Liver (tissue), 9 donors: ENCODE measurements around the gene BRSK1. TPM values are rescaled to one million over a fixed set of nuclear protein-coding genes. Genes with fewer than 3 reads are reported as not detected.

Experiments
- DNase-seq: peaks from one replicate; pipeline ENCODE4 v3.0.0-alpha.2; 2017; ENCODE audit warnings: low spot score
- H3K27ac ChIP-seq, 2 donors: one replicate each; pipeline ENCODE4 v1.7.0; 2013; ENCODE audit warnings: inconsistent platforms in 2 of 2, low read length in 2 of 2, control low read depth in 1 of 2, low read depth in 1 of 2, mild to moderate bottlenecking in 1 of 2
- H3K27me3 ChIP-seq, 4 donors: one replicate each; pipeline versions ENCODE4 v1.6.1 to v1.7.0; 2013; ENCODE audit warnings: low read length in 3 of 4, inconsistent platforms in 1 of 4, mild to moderate bottlenecking in 1 of 4, moderate library complexity in 1 of 4; ENCODE audit not compliant: control insufficient read depth in 4 of 4, insufficient read depth in 4 of 4
- H3K36me3 ChIP-seq, 4 donors: one replicate each; pipeline versions ENCODE4 v1.6.1 to v1.7.0; 2013; ENCODE audit warnings: low read length in 3 of 4, mild to moderate bottlenecking in 3 of 4, low read depth in 1 of 4, moderate library complexity in 1 of 4; ENCODE audit not compliant: control insufficient read depth in 4 of 4, insufficient read depth in 3 of 4
- H3K4me1 ChIP-seq, 4 donors: one replicate each; pipeline versions ENCODE4 v1.6.1 to v1.7.0; 2013; ENCODE audit warnings: low read length in 3 of 4, mild to moderate bottlenecking in 3 of 4, moderate library complexity in 1 of 4; ENCODE audit not compliant: control insufficient read depth in 4 of 4, insufficient read depth in 4 of 4
- H3K4me3 ChIP-seq, 3 donors: one replicate each; pipeline versions ENCODE4 v1.6.1 to v1.7.0; 2013; ENCODE audit warnings: low read length in 3 of 3, control low read depth in 1 of 3, low read depth in 1 of 3, mild to moderate bottlenecking in 1 of 3
- H3K9ac ChIP-seq, 2 donors: one replicate each; pipeline ENCODE4 v1.7.0; 2013; ENCODE audit warnings: low read length in 2 of 2, mild to moderate bottlenecking in 2 of 2, moderate library complexity in 2 of 2, control low read depth in 1 of 2, low read depth in 1 of 2
- H3K9me3 ChIP-seq, 4 donors: one replicate each; pipeline versions ENCODE4 v1.6.1 to v1.7.0; 2013; ENCODE audit warnings: low read length in 3 of 4; ENCODE audit not compliant: control insufficient read depth in 4 of 4
- CTCF ChIP-seq: fragments of 150-350 bp; IDR thresholded peaks from 2 replicates; pipeline ENCODE4 v1.5.1; 2017; ENCODE audit warnings: improper control_type of control experiment, low read depth, low read length; ENCODE audit not compliant: missing input control
- EGR1 ChIP-seq, 2 donors: IDR thresholded peaks; 2 replicates each; pipeline ENCODE4 v1.6.1; 2016 to 2018; ENCODE audit warnings: antibody characterized with exemption in 2 of 2, low read depth in 2 of 2
- FOXA1 ChIP-seq: IDR thresholded peaks from 2 replicates; pipeline ENCODE4 v1.6.1; 2016; ENCODE audit warnings: antibody characterized with exemption
- FOXA2 ChIP-seq: IDR thresholded peaks from 2 replicates; pipeline ENCODE4 v1.6.1; 2016; ENCODE audit warnings: antibody characterized with exemption
- GABPA ChIP-seq, 2 donors: IDR thresholded peaks in 1 of 2; conservative IDR thresholded peaks in 1 of 2; 2 replicates each; pipeline ENCODE4 v1.6.1; 2016; ENCODE audit warnings: antibody characterized with exemption in 2 of 2, mild to moderate bottlenecking in 1 of 2, moderate library complexity in 1 of 2
- HNF4A ChIP-seq, 2 donors: conservative IDR thresholded peaks; 2 replicates each; pipeline ENCODE4 v1.6.1; 2016; ENCODE audit warnings: antibody characterized with exemption in 2 of 2, mild to moderate bottlenecking in 2 of 2
- HNF4G ChIP-seq: IDR thresholded peaks from 2 replicates; pipeline ENCODE4 v1.6.1; 2016; ENCODE audit warnings: antibody characterized with exemption
- JUND ChIP-seq, 2 donors: IDR thresholded peaks; 2 replicates each; pipeline ENCODE4 v1.6.1; 2016; ENCODE audit warnings: antibody characterized with exemption in 2 of 2
- MAX ChIP-seq: IDR thresholded peaks from 2 replicates; pipeline ENCODE4 v1.6.1; 2016; ENCODE audit warnings: antibody characterized with exemption
- NR2F2 ChIP-seq: IDR thresholded peaks from 2 replicates; pipeline ENCODE4 v1.6.1; 2016; ENCODE audit warnings: antibody characterized with exemption
- RAD21 ChIP-seq, 2 donors: IDR thresholded peaks; 2 replicates each; pipeline ENCODE4 v1.6.1; 2016; ENCODE audit warnings: antibody characterized with exemption in 2 of 2, mild to moderate bottlenecking in 2 of 2
- RXRA ChIP-seq, 2 donors: IDR thresholded peaks; 2 replicates each; pipeline ENCODE4 v1.6.1; 2017 to 2018; ENCODE audit warnings: antibody characterized with exemption in 2 of 2, mild to moderate bottlenecking in 1 of 2
- SP1 ChIP-seq: IDR thresholded peaks from 2 replicates; pipeline ENCODE4 v1.6.1; 2018; ENCODE audit warnings: antibody characterized with exemption, mild to moderate bottlenecking
- TAF1 ChIP-seq: conservative IDR thresholded peaks from 2 replicates; pipeline ENCODE4 v1.6.1; 2016; ENCODE audit warnings: antibody characterized with exemption, mild to moderate bottlenecking
- YY1 ChIP-seq: IDR thresholded peaks from 2 replicates; pipeline ENCODE4 v1.6.1; 2016; ENCODE audit warnings: antibody characterized with exemption, mild to moderate bottlenecking
- WGBS: extraction: QIAGEN DNeasy Blood & Tissue Kit; methylation state at CpG from one replicate; pipeline ENCODE4 v1.1.7; 2013; 5-methylcytosine and 5-hydroxymethylcytosine counted together
- polyA plus RNA-seq, 2 donors: library from polyadenylated mRNA; stranded (reverse) in 1 of 2; unstranded in 1 of 2; fragments of 200-250 nt in 1 of 2; fragments of >200 nt in 1 of 2; fragmentation: Nextera tagmentation in 1 of 2; extraction: Ambion mirVana in 1 of 2; gene quantifications; one replicate each; pipeline versions ENCODE4 v1.2.1 to v1.2.3, GENCODE V29; 2013 to 2015
- total RNA-seq, 2 donors: library from RNA; depleted of rRNA; stranded (reverse); fragments of >200 nt; gene quantifications; one replicate each; pipeline ENCODE4 v1.2.3, GENCODE V29; 2014
- TF ChIP-seq, protein P1 (sequence below): IDR thresholded peaks from 2 replicates; pipeline ENCODE4 v1.6.1; 2016; ENCODE audit warnings: antibody characterized with exemption
- TF ChIP-seq, protein P2 (sequence below): IDR thresholded peaks from 2 replicates; pipeline ENCODE4 v1.6.1; 2016; ENCODE audit warnings: antibody characterized with exemption, mild to moderate bottlenecking
- TF ChIP-seq, protein P3 (sequence below): IDR thresholded peaks from 2 replicates; pipeline ENCODE4 v1.6.1; 2016; ENCODE audit warnings: antibody characterized with exemption
- donor health status: healthy.
- donor health status: healthy.
- donor health status: healthy.
- donor health status: healthy.
- donor health status: healthy.

BRSK1 gene
- total and polyA plus RNA-seq, 4 donors = 0.10 to 0.65 (median 0.42) TPM; not detected in 1

DNA sequence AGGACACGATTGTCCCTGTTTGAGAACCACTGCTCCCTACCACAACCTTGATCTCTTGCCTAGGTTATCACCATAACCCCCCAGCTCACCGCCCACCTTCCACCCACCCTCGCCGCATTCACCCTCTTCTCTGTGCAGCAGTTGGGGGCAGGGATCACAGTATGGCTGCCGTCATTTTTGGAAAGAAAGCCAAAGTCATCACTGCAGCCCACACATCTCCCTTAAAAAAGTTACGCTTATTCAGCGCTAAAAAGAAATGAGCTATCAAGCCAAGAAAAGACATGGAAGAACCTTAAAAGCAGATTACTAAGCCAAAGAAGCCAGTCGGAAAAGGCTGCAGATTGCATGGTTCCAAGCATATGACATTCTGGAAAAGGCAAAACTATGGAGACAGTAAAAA, 14.5 kb upstream of the BRSK1 start:
- TF ChIP-seq CTCF (no peak), MAX (no peak), NR2F2 (no peak), YY1 (no peak), FOXA1 (no peak), JUND (IDR thresholded peaks at IDR 0.05) (no peak), HNF4A (conservative IDR thresholded peaks at IDR 0.05) (no peak), HNF4G (no peak), RAD21 (IDR thresholded peaks at IDR 0.05) (no peak), SP1 (no peak), TAF1 (no peak), GABPA (IDR thresholded peaks at IDR 0.05 in 1 of 2, conservative IDR thresholded peaks at IDR 0.05 in 1 of 2) (no peak), RXRA (IDR thresholded peaks at IDR 0.05) (no peak), EGR1 (IDR thresholded peaks at IDR 0.05; ENCODE audit: low read depth in 2 of 2) (no peak), FOXA2 (no peak)
- TF ChIP-seq, protein P1, sequence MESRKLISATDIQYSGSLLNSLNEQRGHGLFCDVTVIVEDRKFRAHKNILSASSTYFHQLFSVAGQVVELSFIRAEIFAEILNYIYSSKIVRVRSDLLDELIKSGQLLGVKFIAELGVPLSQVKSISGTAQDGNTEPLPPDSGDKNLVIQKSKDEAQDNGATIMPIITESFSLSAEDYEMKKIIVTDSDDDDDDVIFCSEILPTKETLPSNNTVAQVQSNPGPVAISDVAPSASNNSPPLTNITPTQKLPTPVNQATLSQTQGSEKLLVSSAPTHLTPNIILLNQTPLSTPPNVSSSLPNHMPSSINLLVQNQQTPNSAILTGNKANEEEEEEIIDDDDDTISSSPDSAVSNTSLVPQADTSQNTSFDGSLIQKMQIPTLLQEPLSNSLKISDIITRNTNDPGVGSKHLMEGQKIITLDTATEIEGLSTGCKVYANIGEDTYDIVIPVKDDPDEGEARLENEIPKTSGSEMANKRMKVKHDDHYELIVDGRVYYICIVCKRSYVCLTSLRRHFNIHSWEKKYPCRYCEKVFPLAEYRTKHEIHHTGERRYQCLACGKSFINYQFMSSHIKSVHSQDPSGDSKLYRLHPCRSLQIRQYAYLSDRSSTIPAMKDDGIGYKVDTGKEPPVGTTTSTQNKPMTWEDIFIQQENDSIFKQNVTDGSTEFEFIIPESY = no peak
- TF ChIP-seq, protein P2, sequence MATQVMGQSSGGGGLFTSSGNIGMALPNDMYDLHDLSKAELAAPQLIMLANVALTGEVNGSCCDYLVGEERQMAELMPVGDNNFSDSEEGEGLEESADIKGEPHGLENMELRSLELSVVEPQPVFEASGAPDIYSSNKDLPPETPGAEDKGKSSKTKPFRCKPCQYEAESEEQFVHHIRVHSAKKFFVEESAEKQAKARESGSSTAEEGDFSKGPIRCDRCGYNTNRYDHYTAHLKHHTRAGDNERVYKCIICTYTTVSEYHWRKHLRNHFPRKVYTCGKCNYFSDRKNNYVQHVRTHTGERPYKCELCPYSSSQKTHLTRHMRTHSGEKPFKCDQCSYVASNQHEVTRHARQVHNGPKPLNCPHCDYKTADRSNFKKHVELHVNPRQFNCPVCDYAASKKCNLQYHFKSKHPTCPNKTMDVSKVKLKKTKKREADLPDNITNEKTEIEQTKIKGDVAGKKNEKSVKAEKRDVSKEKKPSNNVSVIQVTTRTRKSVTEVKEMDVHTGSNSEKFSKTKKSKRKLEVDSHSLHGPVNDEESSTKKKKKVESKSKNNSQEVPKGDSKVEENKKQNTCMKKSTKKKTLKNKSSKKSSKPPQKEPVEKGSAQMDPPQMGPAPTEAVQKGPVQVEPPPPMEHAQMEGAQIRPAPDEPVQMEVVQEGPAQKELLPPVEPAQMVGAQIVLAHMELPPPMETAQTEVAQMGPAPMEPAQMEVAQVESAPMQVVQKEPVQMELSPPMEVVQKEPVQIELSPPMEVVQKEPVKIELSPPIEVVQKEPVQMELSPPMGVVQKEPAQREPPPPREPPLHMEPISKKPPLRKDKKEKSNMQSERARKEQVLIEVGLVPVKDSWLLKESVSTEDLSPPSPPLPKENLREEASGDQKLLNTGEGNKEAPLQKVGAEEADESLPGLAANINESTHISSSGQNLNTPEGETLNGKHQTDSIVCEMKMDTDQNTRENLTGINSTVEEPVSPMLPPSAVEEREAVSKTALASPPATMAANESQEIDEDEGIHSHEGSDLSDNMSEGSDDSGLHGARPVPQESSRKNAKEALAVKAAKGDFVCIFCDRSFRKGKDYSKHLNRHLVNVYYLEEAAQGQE = no peak
- TF ChIP-seq, protein P3, sequence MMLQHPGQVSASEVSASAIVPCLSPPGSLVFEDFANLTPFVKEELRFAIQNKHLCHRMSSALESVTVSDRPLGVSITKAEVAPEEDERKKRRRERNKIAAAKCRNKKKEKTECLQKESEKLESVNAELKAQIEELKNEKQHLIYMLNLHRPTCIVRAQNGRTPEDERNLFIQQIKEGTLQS = no peak
- H3K36me3 ChIP-seq = peaks cover 3 to 25% (median 4%) of the 10 kb centered on the region in 4 donors

More for the DNA sequence above, 14.5 kb upstream of the BRSK1 start:
- Histone ChIP-seq H3K4me3 (no peak overlapping the region), H3K27ac (no peak overlapping the region), H3K9ac (no peak overlapping the region), H3K4me1 (no peaks in the 10 kb centered on the region), H3K9me3 (no peaks in the 10 kb centered on the region), H3K27me3 (no peaks in the 10 kb centered on the region)
- DNase-seq = no peak
- 97% methylated on average over 8 of the region's 8 CpGs for WGBS
